SK-N-SH (cell line): ENCODE data around the gene COLQ.

Experiments used
- CHD2 ChIP-seq: fragments of 150-350 bp; IDR thresholded peaks from 2 replicates; pipeline ENCODE4 v1.6.1; 2018; ENCODE audit warnings: low read length; ENCODE audit not compliant: partially characterized antibody
- CTCF ChIP-seq: fragments of 200-600 bp; sonication (generic); IDR thresholded peaks from 2 replicates; pipeline ENCODE4 v1.6.1; 2017; ENCODE audit warnings: antibody characterized with exemption, mild to moderate bottlenecking, moderate library complexity
- FOXJ3 ChIP-seq: sonication (generic); formaldehyde crosslinking; IDR thresholded peaks from 2 replicates; pipeline ENCODE4 v1.5.1; 2020; ENCODE audit warnings: mild to moderate bottlenecking, missing genetic modification reagents
- MAX ChIP-seq: IDR thresholded peaks from 2 replicates; pipeline ENCODE4 v1.4.0; 2012; ENCODE audit warnings: low read depth
- POLR2AphosphoS5 ChIP-seq: IDR thresholded peaks from 2 replicates; pipeline ENCODE4 v1.6.1; 2012; ENCODE audit warnings: low read depth, low read length
- SIN3A ChIP-seq: IDR thresholded peaks from 2 replicates; pipeline ENCODE4 v1.6.1; 2012; ENCODE audit warnings: low read depth, mild to moderate bottlenecking, low read length, moderate library complexity, borderline replicate concordance
- TCF12 ChIP-seq: IDR thresholded peaks from 2 replicates; pipeline ENCODE4 v1.4.0; 2012
- YY1 ChIP-seq: IDR thresholded peaks from 2 replicates; pipeline ENCODE4 v1.4.0; 2012; ENCODE audit warnings: low read depth, mild to moderate bottlenecking
- TF ChIP-seq, protein P1 (sequence below): IDR thresholded peaks from 2 replicates; pipeline ENCODE4 v1.4.0; 2012; ENCODE audit warnings: low read depth, borderline replicate concordance
- TF ChIP-seq, protein P2 (sequence below): fragments of 150-350 bp; IDR thresholded peaks from 2 replicates; pipeline ENCODE4 v1.6.1; 2017; ENCODE audit warnings: antibody characterized with exemption, low read length, low read depth, borderline replicate concordance

GRCh38 chr3:15506571-15506970 lies 14.9 kb downstream of the COLQ start:
- no peak for TF ChIP-seq CHD2
- no peak for TF ChIP-seq TCF12
- TF ChIP-seq CTCF = no peak
- TF ChIP-seq SIN3A = no peak
- TF ChIP-seq POLR2AphosphoS5 = no peak
- TF ChIP-seq, protein P1, sequence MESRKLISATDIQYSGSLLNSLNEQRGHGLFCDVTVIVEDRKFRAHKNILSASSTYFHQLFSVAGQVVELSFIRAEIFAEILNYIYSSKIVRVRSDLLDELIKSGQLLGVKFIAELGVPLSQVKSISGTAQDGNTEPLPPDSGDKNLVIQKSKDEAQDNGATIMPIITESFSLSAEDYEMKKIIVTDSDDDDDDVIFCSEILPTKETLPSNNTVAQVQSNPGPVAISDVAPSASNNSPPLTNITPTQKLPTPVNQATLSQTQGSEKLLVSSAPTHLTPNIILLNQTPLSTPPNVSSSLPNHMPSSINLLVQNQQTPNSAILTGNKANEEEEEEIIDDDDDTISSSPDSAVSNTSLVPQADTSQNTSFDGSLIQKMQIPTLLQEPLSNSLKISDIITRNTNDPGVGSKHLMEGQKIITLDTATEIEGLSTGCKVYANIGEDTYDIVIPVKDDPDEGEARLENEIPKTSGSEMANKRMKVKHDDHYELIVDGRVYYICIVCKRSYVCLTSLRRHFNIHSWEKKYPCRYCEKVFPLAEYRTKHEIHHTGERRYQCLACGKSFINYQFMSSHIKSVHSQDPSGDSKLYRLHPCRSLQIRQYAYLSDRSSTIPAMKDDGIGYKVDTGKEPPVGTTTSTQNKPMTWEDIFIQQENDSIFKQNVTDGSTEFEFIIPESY = no peak
- TF ChIP-seq, protein P2, sequence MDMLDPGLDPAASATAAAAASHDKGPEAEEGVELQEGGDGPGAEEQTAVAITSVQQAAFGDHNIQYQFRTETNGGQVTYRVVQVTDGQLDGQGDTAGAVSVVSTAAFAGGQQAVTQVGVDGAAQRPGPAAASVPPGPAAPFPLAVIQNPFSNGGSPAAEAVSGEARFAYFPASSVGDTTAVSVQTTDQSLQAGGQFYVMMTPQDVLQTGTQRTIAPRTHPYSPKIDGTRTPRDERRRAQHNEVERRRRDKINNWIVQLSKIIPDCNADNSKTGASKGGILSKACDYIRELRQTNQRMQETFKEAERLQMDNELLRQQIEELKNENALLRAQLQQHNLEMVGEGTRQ = no peak
- no peak for TF ChIP-seq FOXJ3 (CRISPR knock-in tag)
- no peak for TF ChIP-seq MAX
- no peak for TF ChIP-seq YY1
